EL (cell line): ENCODE results near the gene B9D1.

Source experiments
- DNase-seq: peaks from one replicate; pipeline ENCODE4 v3.0.0-alpha.2; 2016

Gene B9D1

GRCh38 chr17:19299214-19299747 lies 63.2 kb downstream of the B9D1 start:
- DNase-seq, result no peak

GRCh38 chr17:19298569-19299213 lies 63.8 kb downstream of the B9D1 start:
- DNase-seq, result no peak

DNA sequence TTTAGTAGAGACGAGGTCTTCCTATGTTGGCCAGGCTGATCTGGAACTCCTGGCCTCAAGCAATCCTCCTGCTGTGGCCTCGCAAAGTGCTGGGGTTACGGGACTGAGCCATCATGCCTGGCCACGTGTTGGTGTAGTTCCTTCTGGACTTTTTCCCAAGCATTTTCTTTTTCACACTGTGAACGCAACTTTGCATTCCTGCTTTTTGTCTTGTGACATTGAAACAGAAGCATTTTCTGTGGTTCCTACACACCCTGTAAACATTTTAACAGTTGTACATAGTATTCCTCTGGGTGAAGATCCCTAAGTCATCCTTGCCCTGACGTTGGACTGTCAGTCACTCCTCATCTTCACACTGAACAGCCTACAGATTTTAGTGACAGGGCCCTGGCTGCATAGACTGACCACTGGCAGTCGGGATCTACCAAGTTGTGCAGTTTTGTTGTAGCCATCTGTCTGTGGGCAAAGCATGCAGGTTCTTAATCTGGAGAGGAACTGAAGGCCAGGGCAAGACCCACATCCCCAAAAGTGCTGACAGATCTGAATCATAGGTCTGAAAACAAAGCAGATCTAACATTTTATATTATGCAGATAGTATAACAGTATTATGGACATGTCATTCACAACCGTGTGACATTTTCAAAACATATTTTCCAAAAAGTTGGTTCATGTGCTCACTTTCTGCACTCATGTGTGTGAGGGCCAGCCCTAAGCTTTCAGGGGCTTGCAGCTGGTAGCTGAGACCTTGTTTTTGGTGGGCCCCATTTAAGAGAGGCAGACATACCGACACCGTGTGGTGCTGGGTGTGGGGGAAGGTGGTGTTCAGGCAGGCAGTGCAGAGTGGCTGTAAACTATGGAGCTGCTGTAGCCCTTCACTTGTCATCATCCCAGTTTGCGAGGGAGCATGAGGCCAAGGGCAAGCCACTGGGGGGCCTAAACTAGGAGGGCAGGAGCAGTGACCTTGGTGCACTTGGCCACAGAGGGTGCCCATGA lies 65.4 kb downstream of the B9D1 start:
- DNase-seq, result no peak

DNA sequence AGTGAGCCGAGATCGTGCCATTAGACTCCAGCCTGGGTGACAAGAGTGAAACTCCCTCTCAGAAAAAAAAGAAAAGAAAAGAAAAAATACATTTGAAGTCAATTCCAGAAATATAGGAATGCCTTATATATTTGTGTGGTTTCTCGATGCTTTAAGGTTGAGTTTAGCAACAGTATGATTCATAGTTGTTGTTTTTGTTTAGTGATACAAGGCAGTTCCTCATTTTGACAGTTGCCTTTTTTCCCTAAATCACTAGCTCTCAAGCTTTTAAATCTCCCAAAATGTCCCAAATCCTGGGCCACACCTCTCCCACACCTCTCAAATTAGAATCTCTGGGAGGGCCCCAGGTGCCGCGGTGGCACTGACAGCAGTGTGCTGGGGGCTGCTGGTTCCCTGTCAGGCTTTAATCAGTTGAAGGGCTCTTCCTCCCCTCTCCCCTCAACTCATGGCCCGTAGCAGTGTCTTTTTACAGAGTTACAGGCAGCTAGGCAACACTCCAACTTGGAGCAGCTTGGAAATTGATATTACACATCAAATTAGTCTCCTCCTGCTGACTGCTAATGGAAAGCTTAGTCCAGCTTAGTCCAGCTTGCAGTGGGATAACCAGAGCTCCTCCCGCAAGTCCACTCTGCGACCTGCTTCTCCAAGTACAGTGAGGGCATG lies 66.9 kb downstream of the B9D1 start:
- no peak for DNase-seq

- DNase-seq, result no peak
Observed at GRCh38 chr17:19294443-19294842, 68.1 kb downstream of the B9D1 start.
